GM20000 (cell line): Measurements from ENCODE around the gene CACNB2.

Experiments
- DNase-seq: peaks from one replicate; pipeline ENCODE4 v3.0.0; 2012; ENCODE audit warnings: low spot score
- CTCF ChIP-seq: IDR thresholded peaks from 2 replicates; pipeline ENCODE4 v1.5.1; 2012; ENCODE audit warnings: mild to moderate bottlenecking, control low read depth; ENCODE audit errors: extremely low read depth, missing control alignments

Gene CACNB2

GRCh38 chr10:18231480-18231879, 91.3 kb downstream of the CACNB2 start:
- TF ChIP-seq CTCF: no peak
- no peak for DNase-seq

- no peak for DNase-seq
- TF ChIP-seq CTCF: no peak
These were observed 93.6 kb downstream of the CACNB2 start for GRCh38 chr10:18233775-18234174.

GRCh38 chr10:18235477-18235876, 95.3 kb downstream of the CACNB2 start:
- no peak for TF ChIP-seq CTCF
- no peak for DNase-seq

- no peak for TF ChIP-seq CTCF
- DNase-seq: no peak
These were observed 96.5 kb downstream of the CACNB2 start for GRCh38 chr10:18236756-18237155.

GRCh38 chr10:18238870-18239485, 98.8 kb downstream of the CACNB2 start:
- TF ChIP-seq CTCF: peak; percentile 18
- DNase-seq: peak; percentile 21

GRCh38 chr10:18240185-18240882, 100.1 kb downstream of the CACNB2 start:
- no peak for DNase-seq
- no peak for TF ChIP-seq CTCF

GRCh38 chr10:18246967-18247366, 106.7 kb downstream of the CACNB2 start:
- DNase-seq: no peak
- no peak for TF ChIP-seq CTCF
